GM12878 (cell line): ENCODE measurements around the gene NCKIPSD. TPM values are rescaled to one million over a fixed set of nuclear protein-coding genes. Genes with fewer than 3 reads are reported as not detected.

Experiments
- ATAC-seq: fragments of 200-7000 bp; cut with Tn5 transposase; 3 replicates; pipeline ENCODE4 v1.9.1; 2020; ENCODE audit warnings: mild to moderate bottlenecking, moderate library complexity
- BruUV-seq: library from RNA; stranded (reverse); fragments of 400-500 nt; replicated peaks from 2 replicates; lab custom pipeline; 2021; lab: Mats Ljungman, UMichigan
- CTCF ChIA-PET: fragments of 300-600 bp; sonication (Branson Sonifier 250); formaldehyde crosslinking; extraction: SDS; loops from one replicate; lab custom pipeline; 2021; ENCODE audit warnings: inconsistent platforms; lab: Yijun Ruan, JAX
- POLR2A ChIA-PET: fragments of 350-600 bp; formaldehyde crosslinking; extraction: SDS; loops from one replicate; lab custom pipeline; 2021; ENCODE audit warnings: inconsistent platforms; lab: Charles Lee
- RAD21 ChIA-PET: fragments of 300-600 bp; sonication (Branson Sonifier 250); formaldehyde crosslinking; loops from one replicate; lab custom pipeline; 2023; ENCODE audit warnings: antibody characterized with exemption; ENCODE audit not compliant: unreplicated experiment; lab: Charles Lee
- SMC1A ChIA-PET: fragments of 300-600 bp; sonication (Branson Sonifier 250); formaldehyde crosslinking; loops from one replicate; lab custom pipeline; 2023; ENCODE audit not compliant: unreplicated experiment, uncharacterized antibody; lab: Charles Lee
- DNase-seq: peaks from one replicate; pipeline ENCODE4 v3.0.0-alpha.2; 2011; ENCODE audit warnings: low read depth, low spot score
- FAIRE-seq: peaks from 3 replicates; lab custom pipeline; 2011; peaks lifted over from hg19 to GRCh38; lab: Jason Lieb, UNC
- H2AFZ ChIP-seq: 2 replicates; pipeline ENCODE4 v1.6.0; 2011; ENCODE audit warnings: low read depth, low read length, control low read depth; ENCODE audit not compliant: control insufficient read depth
- H3K27ac ChIP-seq: 2 replicates; pipeline ENCODE4 v1.5.1; 2011; ENCODE audit warnings: control low read depth; ENCODE audit not compliant: control insufficient read depth, insufficient read depth
- H3K27me3 ChIP-seq, 2 experiments: replicated peaks in 1 of 2; 2 replicates each; pipeline versions ENCODE4 v1.6.0 to v1.6.1; 2011; ENCODE audit warnings: low read length in 1 of 2; ENCODE audit not compliant: control insufficient read depth in 2 of 2, insufficient read depth in 2 of 2
- H3K36me3 ChIP-seq, 2 experiments: 2 replicates each; pipeline ENCODE4 v1.5.1; 2011; ENCODE audit warnings: low read length in 1 of 2; ENCODE audit not compliant: control insufficient read depth in 2 of 2, insufficient read depth in 2 of 2
- H3K4me1 ChIP-seq: 2 replicates; pipeline ENCODE4 v1.6.1; 2011; ENCODE audit warnings: mild to moderate bottlenecking, low read length, moderate library complexity, mixed read lengths; ENCODE audit not compliant: control insufficient read depth, insufficient read depth
- H3K4me2 ChIP-seq: 2 replicates; pipeline ENCODE4 v1.6.0; 2011; ENCODE audit warnings: control low read depth; ENCODE audit not compliant: control insufficient read depth, insufficient read depth
- H3K4me3 ChIP-seq: fragments of 200-600 bp; sonication (generic); 2 replicates; pipeline ENCODE4 v1.5.1; 2016
- H3K79me2 ChIP-seq: 2 replicates; pipeline ENCODE4 v1.6.0; 2011; ENCODE audit warnings: low read length; ENCODE audit not compliant: control insufficient read depth, insufficient read depth
- H3K9ac ChIP-seq: 2 replicates; pipeline ENCODE4 v1.8.0; 2011; ENCODE audit warnings: low read length, control low read depth, mixed read lengths; ENCODE audit not compliant: control insufficient read depth, insufficient read depth
- H3K9me3 ChIP-seq: replicated peaks from 3 replicates; pipeline ENCODE4 v1.5.1; 2011; ENCODE audit warnings: mild to moderate bottlenecking, low read length; ENCODE audit not compliant: control insufficient read depth, insufficient read depth
- H4K20me1 ChIP-seq: 2 replicates; pipeline ENCODE4 v1.6.0; 2011; ENCODE audit not compliant: control insufficient read depth, insufficient read depth
- IKZF2 ChIP-seq, 2 experiments: fragments of 450-650 bp; IDR thresholded peaks; 2 replicates each; pipeline ENCODE4 v1.6.1; 2017; ENCODE audit warnings: mild to moderate bottlenecking in 2 of 2, moderate library complexity in 2 of 2
- IRF4 ChIP-seq: IDR thresholded peaks from 2 replicates; pipeline ENCODE4 v1.6.1; 2011; ENCODE audit warnings: low read depth, low read length
- MXI1 ChIP-seq: fragments of 150-350 bp; IDR thresholded peaks from 2 replicates; pipeline ENCODE4 v1.6.1; 2011; ENCODE audit warnings: low read depth, mild to moderate bottlenecking, inconsistent platforms, low read length, improper control_type of control experiment
- NR2F1 ChIP-seq: fragments of 450-650 bp; conservative IDR thresholded peaks from 2 replicates; pipeline ENCODE4 v1.6.1; 2017; ENCODE audit warnings: mild to moderate bottlenecking
- PML ChIP-seq: IDR thresholded peaks from 2 replicates; pipeline ENCODE4 v1.6.1; 2012; ENCODE audit warnings: low read length, inconsistent platforms
- RBBP5 ChIP-seq: fragments of 200-600 bp; sonication (generic); conservative IDR thresholded peaks from 2 replicates; pipeline ENCODE4 v1.6.1; 2016
- RELA ChIP-seq: fragments of 450-650 bp; IDR thresholded peaks from 2 replicates; pipeline ENCODE4 v1.8.0; 2014; ENCODE audit warnings: borderline replicate concordance; ENCODE audit not compliant: partially characterized antibody
- SIN3A ChIP-seq: IDR thresholded peaks from 2 replicates; pipeline ENCODE4 v1.6.1; 2012; ENCODE audit warnings: low read depth, low read length, improper control_type of control experiment
- STAT1 ChIP-seq: fragments of 450-650 bp; conservative IDR thresholded peaks from 2 replicates; pipeline ENCODE4 v1.6.1; 2014; ENCODE audit warnings: antibody characterized with exemption, mild to moderate bottlenecking
- ZBED1 ChIP-seq: IDR thresholded peaks from 2 replicates; pipeline ENCODE4 v1.6.1; 2016; ENCODE audit warnings: borderline replicate concordance
- ZZZ3 ChIP-seq: IDR thresholded peaks from 2 replicates; pipeline ENCODE4 v1.6.1; 2011; ENCODE audit warnings: low read depth; ENCODE audit not compliant: control insufficient read depth, insufficient read length
- WGBS: methylation state at CpG from one replicate; pipeline ENCODE4 v1.1.6; 2016; ENCODE audit warnings: low lambda C conversion rate; ENCODE audit not compliant: insufficient replicate concordance, insufficient coverage; ENCODE audit errors: missing lambda C conversion rate; 5-methylcytosine and 5-hydroxymethylcytosine counted together
- in situ Hi-C: fragments of 300-500 bp; cut with MboI; formaldehyde crosslinking; loops from 9 replicates; pipeline ENCODE4 v1.14.3; 2018; ENCODE audit warnings: mixed read lengths
- intact Hi-C: fragments of 100-400 bp; cut with micrococcal nuclease; formaldehyde crosslinking; loops from one replicate; pipeline ENCODE4 v1.14.2; 2022; ENCODE audit not compliant: unreplicated experiment
- polyA plus RNA-seq, 11 experiments: library from polyadenylated mRNA; depleted of rRNA in 4 of 11; unstranded in 6 of 11; stranded (reverse) in 5 of 11; fragments of >200 nt; fragmentation: Nextera tagmentation in 4 of 11; fragmentation: Illumina TruSeq in 1 of 11; extraction: Ambion mirVana in 4 of 11; extraction: Trizol in 1 of 11; gene quantifications; 1 replicate in 1 of 11; 2 replicates in 10 of 11; pipeline versions ENCODE4 v1.2.1 to v1.2.3, GENCODE V29; 2011 to 2016; ENCODE audit warnings: inconsistent platforms in 2 of 11, missing spikeins in 2 of 11, low read depth in 1 of 11
- total RNA-seq, 4 experiments: library from RNA; depleted of rRNA in 3 of 4; stranded (reverse); fragments of >200 nt in 3 of 4; fragmentation: Illumina TruSeq in 1 of 4; extraction: Trizol in 1 of 4; gene quantifications; 2 replicates each; pipeline versions ENCODE4 v1.2.1 to v1.2.3, GENCODE V29; 2013 to 2021
- TF ChIP-seq, protein P1 (sequence below): IDR thresholded peaks from 2 replicates; pipeline ENCODE4 v1.6.1; 2011; ENCODE audit warnings: low read depth, mild to moderate bottlenecking, low read length, moderate library complexity, borderline replicate concordance; ENCODE audit errors: extremely low read depth
- TF ChIP-seq, protein P2 (sequence below): IDR thresholded peaks from 2 replicates; pipeline ENCODE4 v1.6.1; 2012; ENCODE audit warnings: low read depth, low read length, improper control_type of control experiment
- TF ChIP-seq, protein P3 (sequence below): fragments of 150-350 bp; IDR thresholded peaks from 2 replicates; pipeline ENCODE4 v1.6.1; 2014; ENCODE audit warnings: mild to moderate bottlenecking, low read depth, low read length
- TF ChIP-seq, protein P4 (sequence below): IDR thresholded peaks from 2 replicates; pipeline ENCODE4 v1.6.1; 2012; ENCODE audit warnings: improper control_type of control experiment, low read depth, low read length; ENCODE audit not compliant: insufficient replicate concordance

NCKIPSD gene
- total and polyA plus RNA-seq, 10 of the 15 experiments (the other 5 are each of a cell fraction or from before 2014, with no cell fraction given), result 0.93 to 31.6 (median 15.2) TPM

DNA sequence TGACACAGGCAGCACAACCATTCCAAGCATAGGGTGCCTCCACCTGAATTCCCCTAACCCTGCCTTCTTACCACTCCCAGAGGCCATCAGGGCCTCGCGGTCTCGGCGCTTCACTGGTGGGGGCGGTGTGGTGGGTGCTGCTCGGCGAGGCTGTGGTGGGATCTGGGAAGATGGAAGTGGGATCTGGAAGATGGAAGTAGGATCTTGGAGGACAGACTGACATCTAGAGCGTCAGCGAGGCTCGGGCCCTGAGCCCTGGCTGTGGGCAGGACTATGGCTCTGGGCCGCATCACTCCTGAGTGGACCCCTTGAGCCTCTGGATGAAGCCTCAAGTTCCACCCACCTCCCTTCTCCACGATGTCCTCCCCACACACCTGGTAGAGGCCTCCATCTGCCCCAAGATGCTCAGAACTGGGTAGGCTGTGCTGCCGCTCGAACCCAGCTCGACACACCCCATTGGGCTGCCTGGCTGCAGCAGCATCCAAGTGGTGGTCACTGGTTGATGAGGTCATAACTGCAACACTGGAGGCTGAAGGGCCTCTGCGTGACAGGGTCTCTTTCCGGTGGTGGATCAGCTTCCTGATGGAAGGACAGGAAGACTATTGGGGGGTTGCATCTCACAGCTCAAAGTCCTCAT is 3.6 kb downstream of the NCKIPSD start:
- H4K20me1 ChIP-seq, result no peaks in the 10 kb centered on the region
- H3K4me3 ChIP-seq, result no peak overlapping the region
- ChIA-PET RAD21 (interaction anchor here (1.5 kb wide), 1 partner anchor 281 kb away, joined by 3 read pairs; no protein-coding TSS in a partner anchor), CTCF (interaction anchor here (1.9 kb wide), 1 partner anchor 46 kb away, joined by 8 read pairs; the partner anchor contains the start of gene SLC26A6), SMC1A (no interaction called here), POLR2A (no interaction called here)
- BruUV-seq, result no TSS peak
- FAIRE-seq (no peak), ATAC-seq (no peak), DNase-seq (no peak)
- H3K27me3 ChIP-seq, result no peaks in the 10 kb centered on the region
- H3K79me2 ChIP-seq, result peaks cover 26% of the 10 kb centered on the region
- in situ Hi-C loops, result no loop called here
- no peak overlapping the region for H3K27ac ChIP-seq
- H3K4me2 ChIP-seq, result no peak overlapping the region
- no peaks in the 10 kb centered on the region for H3K9me3 ChIP-seq
- intact Hi-C loops, result no loop called here
- H3K9ac ChIP-seq, result no peak overlapping the region
- WGBS, result 94% methylated on average over 17 of the region's 17 CpGs
- peaks cover 15% of the 10 kb centered on the region for H3K4me1 ChIP-seq
- peaks cover 8 to 22% of the 10 kb centered on the region in 2 experiments for H3K36me3 ChIP-seq
- TF ChIP-seq NR2F1 (no peak), IRF4 (no peak), PML (no peak), SIN3A (no peak), STAT1 (no peak), IKZF2 (IDR thresholded peaks at IDR 0.05) (no peak), RBBP5 (no peak), MXI1 (no peak), ZZZ3 (no peak), RELA (no peak), ZBED1 (no peak)
- TF ChIP-seq, protein P1, sequence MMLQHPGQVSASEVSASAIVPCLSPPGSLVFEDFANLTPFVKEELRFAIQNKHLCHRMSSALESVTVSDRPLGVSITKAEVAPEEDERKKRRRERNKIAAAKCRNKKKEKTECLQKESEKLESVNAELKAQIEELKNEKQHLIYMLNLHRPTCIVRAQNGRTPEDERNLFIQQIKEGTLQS, result no peak
- TF ChIP-seq, protein P2, sequence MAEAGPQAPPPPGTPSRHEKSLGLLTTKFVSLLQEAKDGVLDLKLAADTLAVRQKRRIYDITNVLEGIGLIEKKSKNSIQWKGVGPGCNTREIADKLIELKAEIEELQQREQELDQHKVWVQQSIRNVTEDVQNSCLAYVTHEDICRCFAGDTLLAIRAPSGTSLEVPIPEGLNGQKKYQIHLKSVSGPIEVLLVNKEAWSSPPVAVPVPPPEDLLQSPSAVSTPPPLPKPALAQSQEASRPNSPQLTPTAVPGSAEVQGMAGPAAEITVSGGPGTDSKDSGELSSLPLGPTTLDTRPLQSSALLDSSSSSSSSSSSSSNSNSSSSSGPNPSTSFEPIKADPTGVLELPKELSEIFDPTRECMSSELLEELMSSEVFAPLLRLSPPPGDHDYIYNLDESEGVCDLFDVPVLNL, result no peak
- TF ChIP-seq, protein P3, sequence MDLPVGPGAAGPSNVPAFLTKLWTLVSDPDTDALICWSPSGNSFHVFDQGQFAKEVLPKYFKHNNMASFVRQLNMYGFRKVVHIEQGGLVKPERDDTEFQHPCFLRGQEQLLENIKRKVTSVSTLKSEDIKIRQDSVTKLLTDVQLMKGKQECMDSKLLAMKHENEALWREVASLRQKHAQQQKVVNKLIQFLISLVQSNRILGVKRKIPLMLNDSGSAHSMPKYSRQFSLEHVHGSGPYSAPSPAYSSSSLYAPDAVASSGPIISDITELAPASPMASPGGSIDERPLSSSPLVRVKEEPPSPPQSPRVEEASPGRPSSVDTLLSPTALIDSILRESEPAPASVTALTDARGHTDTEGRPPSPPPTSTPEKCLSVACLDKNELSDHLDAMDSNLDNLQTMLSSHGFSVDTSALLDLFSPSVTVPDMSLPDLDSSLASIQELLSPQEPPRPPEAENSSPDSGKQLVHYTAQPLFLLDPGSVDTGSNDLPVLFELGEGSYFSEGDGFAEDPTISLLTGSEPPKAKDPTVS, result no peak
- TF ChIP-seq, protein P4, sequence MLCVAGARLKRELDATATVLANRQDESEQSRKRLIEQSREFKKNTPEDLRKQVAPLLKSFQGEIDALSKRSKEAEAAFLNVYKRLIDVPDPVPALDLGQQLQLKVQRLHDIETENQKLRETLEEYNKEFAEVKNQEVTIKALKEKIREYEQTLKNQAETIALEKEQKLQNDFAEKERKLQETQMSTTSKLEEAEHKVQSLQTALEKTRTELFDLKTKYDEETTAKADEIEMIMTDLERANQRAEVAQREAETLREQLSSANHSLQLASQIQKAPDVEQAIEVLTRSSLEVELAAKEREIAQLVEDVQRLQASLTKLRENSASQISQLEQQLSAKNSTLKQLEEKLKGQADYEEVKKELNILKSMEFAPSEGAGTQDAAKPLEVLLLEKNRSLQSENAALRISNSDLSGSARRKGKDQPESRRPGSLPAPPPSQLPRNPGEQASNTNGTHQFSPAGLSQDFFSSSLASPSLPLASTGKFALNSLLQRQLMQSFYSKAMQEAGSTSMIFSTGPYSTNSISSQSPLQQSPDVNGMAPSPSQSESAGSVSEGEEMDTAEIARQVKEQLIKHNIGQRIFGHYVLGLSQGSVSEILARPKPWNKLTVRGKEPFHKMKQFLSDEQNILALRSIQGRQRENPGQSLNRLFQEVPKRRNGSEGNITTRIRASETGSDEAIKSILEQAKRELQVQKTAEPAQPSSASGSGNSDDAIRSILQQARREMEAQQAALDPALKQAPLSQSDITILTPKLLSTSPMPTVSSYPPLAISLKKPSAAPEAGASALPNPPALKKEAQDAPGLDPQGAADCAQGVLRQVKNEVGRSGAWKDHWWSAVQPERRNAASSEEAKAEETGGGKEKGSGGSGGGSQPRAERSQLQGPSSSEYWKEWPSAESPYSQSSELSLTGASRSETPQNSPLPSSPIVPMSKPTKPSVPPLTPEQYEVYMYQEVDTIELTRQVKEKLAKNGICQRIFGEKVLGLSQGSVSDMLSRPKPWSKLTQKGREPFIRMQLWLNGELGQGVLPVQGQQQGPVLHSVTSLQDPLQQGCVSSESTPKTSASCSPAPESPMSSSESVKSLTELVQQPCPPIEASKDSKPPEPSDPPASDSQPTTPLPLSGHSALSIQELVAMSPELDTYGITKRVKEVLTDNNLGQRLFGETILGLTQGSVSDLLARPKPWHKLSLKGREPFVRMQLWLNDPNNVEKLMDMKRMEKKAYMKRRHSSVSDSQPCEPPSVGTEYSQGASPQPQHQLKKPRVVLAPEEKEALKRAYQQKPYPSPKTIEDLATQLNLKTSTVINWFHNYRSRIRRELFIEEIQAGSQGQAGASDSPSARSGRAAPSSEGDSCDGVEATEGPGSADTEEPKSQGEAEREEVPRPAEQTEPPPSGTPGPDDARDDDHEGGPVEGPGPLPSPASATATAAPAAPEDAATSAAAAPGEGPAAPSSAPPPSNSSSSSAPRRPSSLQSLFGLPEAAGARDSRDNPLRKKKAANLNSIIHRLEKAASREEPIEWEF, result no peak
- H2AFZ ChIP-seq, result no peak overlapping the region
